Middle frontal gyrus (tissue), 1 donor: ENCODE results near the gene PIEZO1.
A peak's percentile ranks its signal among the peaks of the same experiment; 100 is the strongest.

ENCODE experiments used
- DNase-seq: peaks from one replicate; pipeline ENCODE4 v3.0.0-alpha.2; 2015; ENCODE audit warnings: low spot score; ENCODE audit errors: extremely low spot score

Gene PIEZO1

DNA sequence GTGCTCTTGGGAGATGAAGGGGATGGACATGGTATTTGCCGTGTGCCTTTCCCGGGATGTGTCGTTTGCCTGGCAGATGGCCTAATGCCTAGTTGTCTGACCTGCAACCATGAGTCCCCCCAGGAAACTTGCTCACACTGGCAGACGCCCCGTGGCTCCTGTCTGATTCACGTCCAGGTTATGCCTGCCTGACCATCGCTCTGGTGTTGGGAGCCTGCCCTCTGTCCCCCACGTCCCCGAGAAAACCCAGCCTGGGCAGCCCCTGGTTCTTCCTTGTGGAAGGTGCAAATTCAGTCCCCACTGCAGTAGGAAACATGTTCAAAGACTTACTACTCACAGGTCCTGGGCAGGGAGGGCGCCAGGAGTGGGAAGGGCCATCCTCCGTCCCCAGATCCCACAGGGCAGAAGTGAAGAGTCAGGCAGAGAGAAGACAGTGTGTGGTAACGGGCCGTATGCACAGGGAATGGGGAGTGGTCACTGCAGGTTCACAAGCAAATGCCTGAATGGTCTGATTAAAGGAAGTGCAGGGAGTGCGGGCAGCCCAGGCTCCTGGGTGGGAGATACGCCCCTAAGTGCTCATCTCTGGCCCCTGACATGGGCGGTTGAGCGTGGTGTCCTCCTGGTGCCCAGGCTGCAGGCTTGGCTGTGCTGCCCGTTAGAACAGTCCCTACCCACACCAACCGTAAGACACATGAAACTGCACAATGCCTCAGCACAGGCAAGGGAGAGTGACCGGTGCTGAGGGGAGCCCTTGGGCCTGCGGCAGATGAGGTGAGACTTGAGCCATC, 94.5 kb downstream of the PIEZO1 start:
- DNase-seq, result no peak

GRCh38 chr16:88688013-88688778, 96.8 kb downstream of the PIEZO1 start:
- DNase-seq, result no peak

DNA sequence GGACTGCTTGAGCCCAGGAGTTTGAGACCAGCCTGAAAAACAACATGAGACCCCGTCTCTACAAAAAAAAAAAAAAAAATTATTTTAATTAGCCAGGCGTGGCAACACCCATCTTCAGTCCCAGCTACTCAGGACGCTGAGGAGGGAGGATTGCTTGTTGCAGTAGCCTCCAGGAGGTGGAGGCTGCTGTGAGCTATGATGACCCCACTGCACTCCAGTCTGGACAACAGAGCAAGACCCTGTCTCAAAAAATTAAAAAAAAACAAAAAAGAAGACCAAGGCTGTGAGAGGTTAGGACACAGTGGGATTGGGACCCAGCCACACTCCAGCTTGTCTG, 97.4 kb downstream of the PIEZO1 start:
- DNase-seq, result no peak

DNA sequence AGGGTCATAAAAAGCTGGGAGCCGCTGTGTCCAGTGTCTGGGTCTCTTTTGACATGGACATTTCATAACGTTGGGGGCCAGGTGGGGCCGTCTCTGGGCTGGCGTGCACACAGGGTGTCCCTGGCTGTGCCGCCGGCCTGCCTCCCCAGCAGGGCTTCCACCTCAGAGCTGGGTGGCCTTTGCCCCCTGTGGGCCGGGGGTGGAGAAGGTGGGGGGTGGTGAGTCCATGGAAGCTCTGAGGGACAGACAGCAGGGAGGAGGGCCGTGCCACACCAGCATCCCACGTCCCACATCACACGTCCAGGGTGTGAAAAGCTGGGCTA, 97.8 kb downstream of the PIEZO1 start:
- no peak for DNase-seq

DNA sequence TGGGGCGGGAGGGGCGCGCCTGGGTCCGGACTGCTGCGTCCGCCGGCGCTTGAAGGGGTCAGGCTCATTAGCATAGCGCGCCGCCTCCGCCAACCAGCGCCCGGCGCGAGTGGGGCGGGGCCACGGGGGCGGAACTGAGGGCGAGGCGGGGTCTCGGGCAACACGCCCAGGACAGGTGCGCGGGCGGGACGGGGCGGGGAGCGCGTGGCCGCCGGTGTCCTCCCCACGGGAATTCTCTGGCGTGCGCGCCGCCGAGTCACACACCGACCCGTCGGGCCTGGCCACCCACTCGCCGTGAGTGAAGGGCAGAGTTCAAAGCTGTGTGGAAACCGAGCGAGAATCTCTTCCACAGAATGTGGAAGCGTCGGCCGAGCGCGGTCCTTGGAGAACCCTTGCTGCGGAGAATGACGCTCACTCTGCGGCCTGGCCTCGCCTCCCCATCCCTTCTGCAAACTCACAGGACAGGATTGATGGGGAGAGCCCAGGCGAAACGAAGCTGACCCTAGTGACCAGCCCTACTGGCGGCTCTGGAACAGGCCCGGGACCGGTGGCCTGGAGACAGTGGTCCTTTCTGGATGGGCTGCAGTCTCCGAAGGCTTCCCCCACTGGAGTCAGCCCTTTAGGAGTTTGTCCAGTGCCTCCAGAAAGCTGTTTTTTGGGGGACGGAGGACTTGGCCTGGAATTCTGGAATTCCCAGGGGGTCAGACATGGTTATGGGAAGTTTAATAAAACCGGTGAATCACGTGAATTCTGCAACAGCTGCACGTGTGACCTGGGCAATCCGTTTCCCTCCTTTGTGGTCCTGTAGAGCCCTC, 98.4 kb downstream of the PIEZO1 start, which contains the start of gene SNAI3:
Gene SNAI3, minus strand, starts transcription at position 69 of the 815 bp plus-strand sequence. CDS start 101 bp downstream, outside the sequence.
- DNase-seq, result no peak

- no peak for DNase-seq
Observed at GRCh38 chr16:88686062-88686438, 99.0 kb downstream of the PIEZO1 start.

DNA sequence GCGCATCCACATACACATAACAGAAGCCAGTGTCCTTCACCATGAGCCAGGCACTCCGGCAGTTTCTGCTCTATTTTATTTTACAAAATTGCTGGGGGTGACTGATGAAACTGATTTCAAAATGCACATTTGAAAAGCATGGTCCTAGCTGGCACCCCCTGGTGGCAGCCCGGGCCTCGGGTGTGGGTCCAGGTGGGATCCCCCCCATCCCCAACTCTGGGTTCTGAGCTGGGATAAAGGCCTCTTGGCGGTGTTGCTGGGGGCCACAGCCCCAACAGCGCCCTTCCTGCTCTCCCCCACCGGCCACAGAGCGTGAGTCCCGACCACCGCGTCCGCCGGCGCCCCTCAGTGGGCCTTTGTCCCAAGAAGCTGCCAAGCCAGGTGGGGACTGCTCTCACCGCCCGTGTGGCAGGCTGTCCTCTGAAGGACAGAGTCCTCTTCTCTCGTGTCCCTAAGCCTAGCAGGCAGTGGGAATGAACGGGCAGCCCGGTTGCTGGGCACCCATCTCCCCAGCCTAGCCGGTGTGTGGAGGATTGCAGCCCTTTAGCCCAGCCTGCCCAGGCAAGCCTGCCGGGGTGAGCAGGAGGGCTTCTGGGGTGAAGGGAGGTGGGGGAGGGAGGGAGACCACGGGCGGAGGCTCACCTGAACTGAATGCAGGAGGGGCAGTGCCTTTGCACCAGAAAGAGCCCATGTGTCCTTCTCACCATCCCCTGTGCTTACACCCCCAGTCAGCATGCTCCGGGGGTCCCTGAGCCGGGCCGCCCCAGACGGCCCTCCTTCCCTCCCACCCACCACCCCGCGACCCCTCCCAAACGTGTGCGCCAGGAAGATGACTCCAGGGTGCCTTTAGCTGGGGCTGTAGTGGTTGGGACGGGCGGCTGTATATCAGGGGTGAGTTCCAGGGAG, 99.6 kb downstream of the PIEZO1 start:
- no peak for DNase-seq

DNA sequence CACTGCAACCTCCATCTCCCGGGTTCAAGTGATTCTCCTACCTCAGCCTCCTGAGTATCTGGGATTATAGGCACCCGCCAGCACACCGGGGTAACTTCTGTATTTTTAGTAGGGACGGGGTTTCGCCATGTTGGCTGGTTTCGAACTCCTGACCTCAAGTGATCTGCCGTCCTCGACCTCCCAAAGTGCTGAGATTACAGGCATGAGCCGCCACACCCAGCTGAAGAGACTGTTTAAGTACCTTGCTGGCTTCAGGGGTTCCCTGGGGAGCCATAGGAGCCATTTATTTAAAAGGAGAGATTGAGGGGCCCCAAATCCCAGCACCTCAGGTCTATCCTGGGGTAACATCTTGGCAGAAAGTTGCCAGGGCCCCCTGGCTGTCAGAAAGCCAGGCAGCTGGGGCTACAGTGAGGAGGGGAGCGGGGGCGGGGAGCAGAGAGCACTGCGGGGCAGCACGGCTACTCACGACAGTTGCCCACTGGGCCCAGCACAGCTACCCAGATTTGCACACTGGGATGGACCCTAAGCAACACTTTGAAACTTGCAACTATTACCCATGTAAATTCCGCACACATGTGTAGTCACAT, 100.4 kb downstream of the PIEZO1 start:
- no peak for DNase-seq

GRCh38 chr16:88681709-88682451, 103.1 kb downstream of the PIEZO1 start:
- peak; percentile 69 for DNase-seq

GRCh38 chr16:88681084-88681680, 103.8 kb downstream of the PIEZO1 start:
- no peak for DNase-seq

DNA sequence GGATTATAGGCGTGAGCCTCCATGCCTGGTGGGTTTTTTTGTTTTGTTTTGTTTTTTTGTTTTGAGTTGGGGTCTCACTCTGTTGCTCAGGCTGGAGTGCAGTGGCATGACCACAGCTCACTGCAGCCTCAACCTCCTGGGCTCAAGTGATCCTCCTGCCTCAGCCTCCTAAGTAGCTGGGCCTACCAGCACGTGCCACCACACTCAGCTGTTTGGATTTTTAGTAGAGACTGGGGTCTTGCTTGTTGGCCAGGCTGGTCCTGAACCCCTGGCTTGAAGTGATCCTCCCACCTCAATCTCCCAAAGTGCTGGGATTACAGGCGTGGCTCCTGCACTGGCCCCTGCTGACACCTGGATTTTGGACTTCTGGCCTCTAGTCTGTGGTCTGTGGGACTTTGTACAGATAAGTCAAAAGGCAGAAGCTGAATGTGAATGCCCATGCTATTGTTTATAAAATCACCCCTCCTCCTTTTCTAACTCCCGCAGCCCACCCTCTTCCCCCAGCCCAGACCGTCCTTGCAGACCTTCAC, 104.4 kb downstream of the PIEZO1 start:
- no peak for DNase-seq

DNA sequence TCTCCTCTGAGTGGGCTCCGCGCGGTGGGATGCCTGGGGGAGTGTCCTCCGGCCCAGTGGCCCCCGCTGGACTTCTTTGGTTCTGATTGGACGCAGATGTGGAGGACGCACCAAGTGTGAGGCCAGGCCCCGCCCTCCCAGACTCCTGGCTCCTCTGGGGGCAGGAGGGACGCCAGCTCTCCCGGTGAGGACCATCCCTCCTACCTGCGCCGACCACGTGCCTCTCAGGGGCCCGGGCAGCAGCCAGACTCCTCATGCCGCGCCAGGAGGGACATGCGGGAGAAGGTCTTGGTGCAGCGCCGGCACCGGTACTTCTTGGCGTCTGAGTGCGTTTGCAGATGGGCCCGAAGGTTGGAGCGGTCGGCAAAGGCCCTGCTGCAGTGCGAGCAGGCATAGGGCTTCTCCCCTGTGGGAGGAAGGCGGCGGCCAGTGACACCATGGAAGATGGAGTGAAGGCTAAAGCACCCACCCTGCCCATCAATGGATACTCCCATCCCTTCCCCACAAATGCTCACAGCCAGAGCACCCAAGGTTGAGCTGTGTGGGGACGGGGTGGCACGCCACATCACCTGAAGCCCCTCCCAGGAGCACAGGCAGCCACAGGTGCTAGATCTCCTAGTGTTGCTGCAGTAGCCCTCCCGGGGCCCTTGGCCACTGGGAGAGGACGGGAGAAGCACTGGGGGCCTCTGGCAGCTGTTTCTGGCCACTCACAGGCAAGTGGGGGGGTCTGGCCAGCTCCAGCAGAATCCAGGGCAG, 106.6 kb downstream of the PIEZO1 start:
- DNase-seq, result no peak

DNA sequence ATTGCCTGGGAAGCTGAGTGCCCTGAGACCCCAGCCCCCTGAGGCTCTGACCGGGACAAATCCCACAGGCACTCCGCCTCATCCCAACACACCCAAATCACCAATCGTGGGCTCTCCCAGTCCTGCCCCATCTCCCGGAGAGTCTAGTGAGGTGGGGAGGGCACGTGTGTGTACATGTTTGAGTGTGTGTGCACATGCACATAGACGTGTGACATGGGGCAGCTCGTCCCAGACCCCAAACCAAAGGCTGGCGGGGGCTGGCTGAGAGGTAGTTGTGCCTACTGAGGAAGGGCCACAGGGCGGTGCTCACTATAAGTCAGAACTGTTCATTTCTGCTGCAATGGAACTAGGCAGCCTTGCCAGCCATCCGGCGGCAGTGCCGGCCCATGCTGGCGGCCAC, 107.3 kb downstream of the PIEZO1 start:
- DNase-seq, result no peak

- no peak for DNase-seq
Observed at GRCh38 chr16:88676502-88677242, 108.3 kb downstream of the PIEZO1 start.

DNA sequence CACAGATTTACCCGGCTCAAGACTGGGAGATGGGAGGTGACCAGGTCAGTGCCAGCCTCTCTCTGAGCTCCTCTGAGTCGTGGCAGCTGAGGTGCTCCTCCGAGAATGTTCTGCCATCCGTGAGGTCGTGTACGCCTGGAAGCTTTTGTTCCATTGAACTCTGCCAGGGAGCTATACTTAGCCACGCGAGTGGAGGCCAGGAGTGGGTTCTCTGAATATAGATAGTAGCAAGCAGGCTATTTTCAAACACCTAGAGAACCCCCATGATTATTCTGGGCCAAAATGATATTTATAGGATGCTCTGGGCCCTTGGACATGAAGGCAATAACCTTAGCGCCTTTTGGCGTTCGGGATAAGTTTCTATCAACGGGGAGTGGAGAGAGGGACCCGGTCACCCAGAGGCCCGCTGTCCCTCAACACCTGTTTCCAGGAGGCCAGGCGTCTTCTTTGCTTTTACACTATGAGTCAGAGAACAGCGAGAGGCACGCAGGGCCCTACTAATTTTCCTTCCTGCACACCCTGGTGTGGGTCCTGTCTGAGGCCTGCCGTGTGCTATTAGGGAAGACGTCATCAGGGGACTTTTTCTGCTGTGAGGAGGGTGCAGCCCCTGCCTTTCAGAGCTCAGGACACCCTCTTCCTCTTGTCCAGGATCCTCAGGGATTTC, 111.2 kb downstream of the PIEZO1 start:
- no peak for DNase-seq

DNA sequence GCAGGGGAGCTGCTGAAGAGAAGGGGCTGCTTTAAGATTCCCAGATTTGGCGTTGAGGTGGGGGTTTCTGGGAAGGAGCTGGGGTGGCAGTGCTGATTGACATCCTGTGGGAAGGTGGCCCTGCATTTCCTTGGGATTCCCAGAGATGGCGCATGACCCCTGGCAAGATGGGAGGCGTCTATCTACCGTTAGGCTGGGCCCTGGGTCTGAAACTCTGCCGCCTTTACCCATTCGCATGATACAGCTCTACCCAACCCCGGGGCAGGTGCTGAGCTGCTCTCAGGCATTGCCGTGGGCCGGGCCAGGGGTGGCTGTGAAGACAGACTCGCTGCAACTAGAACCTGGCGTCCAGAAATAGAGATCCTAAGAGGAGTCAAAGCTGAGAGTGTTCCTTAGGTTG, 112.2 kb downstream of the PIEZO1 start:
- DNase-seq, result no peak

DNA sequence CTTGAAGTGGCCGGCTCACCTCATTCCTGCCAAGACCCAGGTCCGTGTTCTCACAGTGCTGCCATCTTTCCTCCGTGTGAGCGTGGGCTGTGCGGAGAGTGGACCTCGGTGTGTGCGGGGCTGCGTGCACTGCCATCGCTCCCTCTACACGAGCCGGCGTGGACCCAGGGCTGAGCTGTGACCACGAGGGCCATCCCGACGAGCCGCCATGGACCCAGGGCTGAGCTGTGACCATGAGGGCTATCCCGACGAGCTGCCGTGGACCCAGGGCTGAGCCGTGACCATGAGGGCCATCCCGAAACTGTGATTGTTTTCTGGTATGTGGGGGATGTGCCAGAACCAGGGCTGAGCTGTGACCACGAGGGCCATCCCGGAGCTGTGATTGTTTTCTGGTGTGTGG, 113.2 kb downstream of the PIEZO1 start:
- DNase-seq, result no peak
